IMR-90 (cell line): ENCODE results near the gene BRD1.

Source experiments
- CTCF ChIP-seq: conservative IDR thresholded peaks from 2 replicates; pipeline ENCODE4 v1.5.1; 2012; ENCODE audit warnings: mild to moderate bottlenecking, low read depth, low read length, improper control_type of control experiment
- ELK1 ChIP-seq: fragments of 150-350 bp; IDR thresholded peaks from 2 replicates; pipeline ENCODE4 v1.6.1; 2016; ENCODE audit warnings: low read depth, mild to moderate bottlenecking, low read length, moderate library complexity, borderline replicate concordance
- MAFK ChIP-seq: IDR thresholded peaks from 2 replicates; pipeline ENCODE4 v1.6.1; 2012; ENCODE audit warnings: low read depth, low read length, improper control_type of control experiment
- POLR2A ChIP-seq: IDR thresholded peaks from 2 replicates; pipeline ENCODE4 v1.6.1; 2012; ENCODE audit warnings: mild to moderate bottlenecking, low read depth, low read length

- TF ChIP-seq MAFK (no peak), ELK1 (no peak), CTCF (no peak), POLR2A (no peak)
Measured at GRCh38 chr22:49869845-49870712, 42.4 kb upstream of the BRD1 start.
